Measurements from ENCODE around the gene SLC35C1. TPM values are rescaled to one million over a fixed set of nuclear protein-coding genes. Genes with fewer than 3 reads are reported as not detected.

SLC35C1 gene
- total and polyA plus RNA-seq, 2 of the 13 experiments (the other 11 are each of a cell fraction or from before 2014, with no cell fraction given) = 2.9 to 7.0 TPM

DNA sequence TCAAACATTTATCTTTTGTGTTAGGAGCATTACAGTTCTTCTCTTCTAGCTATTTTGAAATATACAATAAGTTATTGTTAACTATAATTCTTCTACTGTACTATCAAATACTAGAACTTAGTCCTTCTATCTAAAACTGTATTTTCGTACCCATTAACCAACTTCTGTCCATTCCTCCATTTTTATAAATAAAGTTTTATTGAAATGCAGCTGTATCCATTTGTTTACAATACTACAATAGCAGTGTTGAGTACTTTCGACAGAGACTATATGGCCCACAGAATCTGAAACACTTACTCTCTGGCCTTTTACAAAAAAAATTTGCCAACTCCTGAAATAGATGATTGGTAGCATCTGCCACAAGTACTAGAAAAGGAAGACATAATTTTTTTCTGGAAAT is 4.7 kb upstream of the SLC35C1 start (continued):
- TF ChIP-seq, protein P1, sequence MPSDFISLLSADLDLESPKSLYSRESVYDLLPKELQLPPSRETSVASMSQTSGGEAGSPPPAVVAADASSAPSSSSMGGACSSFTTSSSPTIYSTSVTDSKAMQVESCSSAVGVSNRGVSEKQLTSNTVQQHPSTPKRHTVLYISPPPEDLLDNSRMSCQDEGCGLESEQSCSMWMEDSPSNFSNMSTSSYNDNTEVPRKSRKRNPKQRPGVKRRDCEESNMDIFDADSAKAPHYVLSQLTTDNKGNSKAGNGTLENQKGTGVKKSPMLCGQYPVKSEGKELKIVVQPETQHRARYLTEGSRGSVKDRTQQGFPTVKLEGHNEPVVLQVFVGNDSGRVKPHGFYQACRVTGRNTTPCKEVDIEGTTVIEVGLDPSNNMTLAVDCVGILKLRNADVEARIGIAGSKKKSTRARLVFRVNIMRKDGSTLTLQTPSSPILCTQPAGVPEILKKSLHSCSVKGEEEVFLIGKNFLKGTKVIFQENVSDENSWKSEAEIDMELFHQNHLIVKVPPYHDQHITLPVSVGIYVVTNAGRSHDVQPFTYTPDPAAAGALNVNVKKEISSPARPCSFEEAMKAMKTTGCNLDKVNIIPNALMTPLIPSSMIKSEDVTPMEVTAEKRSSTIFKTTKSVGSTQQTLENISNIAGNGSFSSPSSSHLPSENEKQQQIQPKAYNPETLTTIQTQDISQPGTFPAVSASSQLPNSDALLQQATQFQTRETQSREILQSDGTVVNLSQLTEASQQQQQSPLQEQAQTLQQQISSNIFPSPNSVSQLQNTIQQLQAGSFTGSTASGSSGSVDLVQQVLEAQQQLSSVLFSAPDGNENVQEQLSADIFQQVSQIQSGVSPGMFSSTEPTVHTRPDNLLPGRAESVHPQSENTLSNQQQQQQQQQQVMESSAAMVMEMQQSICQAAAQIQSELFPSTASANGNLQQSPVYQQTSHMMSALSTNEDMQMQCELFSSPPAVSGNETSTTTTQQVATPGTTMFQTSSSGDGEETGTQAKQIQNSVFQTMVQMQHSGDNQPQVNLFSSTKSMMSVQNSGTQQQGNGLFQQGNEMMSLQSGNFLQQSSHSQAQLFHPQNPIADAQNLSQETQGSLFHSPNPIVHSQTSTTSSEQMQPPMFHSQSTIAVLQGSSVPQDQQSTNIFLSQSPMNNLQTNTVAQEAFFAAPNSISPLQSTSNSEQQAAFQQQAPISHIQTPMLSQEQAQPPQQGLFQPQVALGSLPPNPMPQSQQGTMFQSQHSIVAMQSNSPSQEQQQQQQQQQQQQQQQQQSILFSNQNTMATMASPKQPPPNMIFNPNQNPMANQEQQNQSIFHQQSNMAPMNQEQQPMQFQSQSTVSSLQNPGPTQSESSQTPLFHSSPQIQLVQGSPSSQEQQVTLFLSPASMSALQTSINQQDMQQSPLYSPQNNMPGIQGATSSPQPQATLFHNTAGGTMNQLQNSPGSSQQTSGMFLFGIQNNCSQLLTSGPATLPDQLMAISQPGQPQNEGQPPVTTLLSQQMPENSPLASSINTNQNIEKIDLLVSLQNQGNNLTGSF (CRISPR knock-in tag; IDR thresholded peaks at IDR 0.05) = no peak
- TF ChIP-seq KLF11 (CRISPR knock-in tag; IDR thresholded peaks at IDR 0.05) (no peak), ZNF652 (CRISPR knock-in tag; IDR thresholded peaks at IDR 0.05; ENCODE audit: borderline replicate concordance, low read depth) (no peak), SOX6 (IDR thresholded peaks at IDR 0.05) (no peak), SOX6 (CRISPR knock-in tag; IDR thresholded peaks at IDR 0.05) (no peak), ZSCAN21 (CRISPR knock-in tag; IDR thresholded peaks at IDR 0.05; ENCODE audit: borderline replicate concordance) (no peak), NR2F6 (IDR thresholded peaks at IDR 0.05) (no peak), NR2F6 (CRISPR knock-in tag; IDR thresholded peaks at IDR 0.05) (no peak), MIER3 (CRISPR knock-in tag; IDR thresholded peaks at IDR 0.05; ENCODE audit: borderline replicate concordance) (no peak)
- TF ChIP-seq, protein P2, sequence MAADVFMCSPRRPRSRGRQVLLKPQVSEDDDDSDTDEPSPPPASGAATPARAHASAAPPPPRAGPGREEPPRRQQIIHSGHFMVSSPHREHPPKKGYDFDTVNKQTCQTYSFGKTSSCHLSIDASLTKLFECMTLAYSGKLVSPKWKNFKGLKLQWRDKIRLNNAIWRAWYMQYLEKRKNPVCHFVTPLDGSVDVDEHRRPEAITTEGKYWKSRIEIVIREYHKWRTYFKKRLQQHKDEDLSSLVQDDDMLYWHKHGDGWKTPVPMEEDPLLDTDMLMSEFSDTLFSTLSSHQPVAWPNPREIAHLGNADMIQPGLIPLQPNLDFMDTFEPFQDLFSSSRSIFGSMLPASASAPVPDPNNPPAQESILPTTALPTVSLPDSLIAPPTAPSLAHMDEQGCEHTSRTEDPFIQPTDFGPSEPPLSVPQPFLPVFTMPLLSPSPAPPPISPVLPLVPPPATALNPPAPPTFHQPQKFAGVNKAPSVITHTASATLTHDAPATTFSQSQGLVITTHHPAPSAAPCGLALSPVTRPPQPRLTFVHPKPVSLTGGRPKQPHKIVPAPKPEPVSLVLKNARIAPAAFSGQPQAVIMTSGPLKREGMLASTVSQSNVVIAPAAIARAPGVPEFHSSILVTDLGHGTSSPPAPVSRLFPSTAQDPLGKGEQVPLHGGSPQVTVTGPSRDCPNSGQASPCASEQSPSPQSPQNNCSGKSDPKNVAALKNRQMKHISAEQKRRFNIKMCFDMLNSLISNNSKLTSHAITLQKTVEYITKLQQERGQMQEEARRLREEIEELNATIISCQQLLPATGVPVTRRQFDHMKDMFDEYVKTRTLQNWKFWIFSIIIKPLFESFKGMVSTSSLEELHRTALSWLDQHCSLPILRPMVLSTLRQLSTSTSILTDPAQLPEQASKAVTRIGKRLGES (CRISPR knock-in tag; IDR thresholded peaks at IDR 0.05; ENCODE audit: borderline replicate concordance) = no peak
- TF ChIP-seq, protein P3, sequence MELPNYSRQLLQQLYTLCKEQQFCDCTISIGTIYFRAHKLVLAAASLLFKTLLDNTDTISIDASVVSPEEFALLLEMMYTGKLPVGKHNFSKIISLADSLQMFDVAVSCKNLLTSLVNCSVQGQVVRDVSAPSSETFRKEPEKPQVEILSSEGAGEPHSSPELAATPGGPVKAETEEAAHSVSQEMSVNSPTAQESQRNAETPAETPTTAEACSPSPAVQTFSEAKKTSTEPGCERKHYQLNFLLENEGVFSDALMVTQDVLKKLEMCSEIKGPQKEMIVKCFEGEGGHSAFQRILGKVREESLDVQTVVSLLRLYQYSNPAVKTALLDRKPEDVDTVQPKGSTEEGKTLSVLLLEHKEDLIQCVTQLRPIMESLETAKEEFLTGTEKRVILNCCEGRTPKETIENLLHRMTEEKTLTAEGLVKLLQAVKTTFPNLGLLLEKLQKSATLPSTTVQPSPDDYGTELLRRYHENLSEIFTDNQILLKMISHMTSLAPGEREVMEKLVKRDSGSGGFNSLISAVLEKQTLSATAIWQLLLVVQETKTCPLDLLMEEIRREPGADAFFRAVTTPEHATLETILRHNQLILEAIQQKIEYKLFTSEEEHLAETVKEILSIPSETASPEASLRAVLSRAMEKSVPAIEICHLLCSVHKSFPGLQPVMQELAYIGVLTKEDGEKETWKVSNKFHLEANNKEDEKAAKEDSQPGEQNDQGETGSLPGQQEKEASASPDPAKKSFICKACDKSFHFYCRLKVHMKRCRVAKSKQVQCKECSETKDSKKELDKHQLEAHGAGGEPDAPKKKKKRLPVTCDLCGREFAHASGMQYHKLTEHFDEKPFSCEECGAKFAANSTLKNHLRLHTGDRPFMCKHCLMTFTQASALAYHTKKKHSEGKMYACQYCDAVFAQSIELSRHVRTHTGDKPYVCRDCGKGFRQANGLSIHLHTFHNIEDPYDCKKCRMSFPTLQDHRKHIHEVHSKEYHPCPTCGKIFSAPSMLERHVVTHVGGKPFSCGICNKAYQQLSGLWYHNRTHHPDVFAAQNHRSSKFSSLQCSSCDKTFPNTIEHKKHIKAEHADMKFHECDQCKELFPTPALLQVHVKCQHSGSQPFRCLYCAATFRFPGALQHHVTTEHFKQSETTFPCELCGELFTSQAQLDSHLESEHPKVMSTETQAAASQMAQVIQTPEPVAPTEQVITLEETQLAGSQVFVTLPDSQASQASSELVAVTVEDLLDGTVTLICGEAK (IDR thresholded peaks at IDR 0.05) = no peak
- TF ChIP-seq, protein P3 (CRISPR knock-in tag; IDR thresholded peaks at IDR 0.05) = no peak
- TF ChIP-seq, protein P4, sequence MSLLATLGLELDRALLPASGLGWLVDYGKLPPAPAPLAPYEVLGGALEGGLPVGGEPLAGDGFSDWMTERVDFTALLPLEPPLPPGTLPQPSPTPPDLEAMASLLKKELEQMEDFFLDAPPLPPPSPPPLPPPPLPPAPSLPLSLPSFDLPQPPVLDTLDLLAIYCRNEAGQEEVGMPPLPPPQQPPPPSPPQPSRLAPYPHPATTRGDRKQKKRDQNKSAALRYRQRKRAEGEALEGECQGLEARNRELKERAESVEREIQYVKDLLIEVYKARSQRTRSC (CRISPR knock-in tag; IDR thresholded peaks at IDR 0.05; ENCODE audit: low read depth) = no peak

Data from HepG2 (cell line).